ENCODE data around the gene PPP1R37. TPM values are rescaled to one million over a fixed set of nuclear protein-coding genes. Genes with fewer than 3 reads are reported as not detected.

The PPP1R37 gene
- total and polyA plus RNA-seq, 2 of the 13 experiments (the other 11 are each of a cell fraction or from before 2014, with no cell fraction given) = 9.0 to 14.3 TPM

- TF ChIP-seq ZNF770 (CRISPR knock-in tag; IDR thresholded peaks at IDR 0.05) (peak; percentile 85), MAX (IDR thresholded peaks at IDR 0.05) (no peak), NR2F1 (CRISPR knock-in tag; IDR thresholded peaks at IDR 0.05) (no peak), ZNF616 (CRISPR knock-in tag; IDR thresholded peaks at IDR 0.05; ENCODE audit: low read depth) (no peak), GFI1 (CRISPR knock-in tag; IDR thresholded peaks at IDR 0.05; ENCODE audit: borderline replicate concordance) (no peak), REST (IDR thresholded peaks at IDR 0.05; ENCODE audit: borderline replicate concordance in 1 of 2, low read depth in 1 of 2, low read length in 2 of 2) (no peak), ZFX (CRISPR knock-in tag; IDR thresholded peaks at IDR 0.05; ENCODE audit: low read depth) (no peak), THRA (CRISPR knock-in tag; IDR thresholded peaks at IDR 0.05; ENCODE audit: borderline replicate concordance) (no peak), SNAPC4 (CRISPR knock-in tag; IDR thresholded peaks at IDR 0.05) (no peak), GATA4 (IDR thresholded peaks at IDR 0.05; ENCODE audit: borderline replicate concordance, low read depth) (no peak), PREB (CRISPR knock-in tag; IDR thresholded peaks at IDR 0.05) (no peak), POLR2AphosphoS2 (IDR thresholded peaks at IDR 0.05; ENCODE audit: low read depth, low read length) (no peak), HDAC6 (IDR thresholded peaks at IDR 0.05; ENCODE audit: low read depth, low read length) (no peak)
These were observed 2.8 kb downstream of the PPP1R37 start (continued) for GRCh38 chr19:45095496-45096413.

Measured in HepG2 (cell line).